ENCODE data around the gene ATP11A. TPM values are rescaled to one million over a fixed set of nuclear protein-coding genes. Genes with fewer than 3 reads are reported as not detected.

The ATP11A gene
- total and polyA plus RNA-seq, 10 donors = 2.7 to 91.3 (median 59.1) TPM

- Histone ChIP-seq H3K4me1 (peaks cover 0 to 32% (median 16%) of the 10 kb centered on the region in 6 donors), H3K9me3 (no peaks in the 10 kb centered on the region), H3K27me3 (replicated peaks in 1 of 7) (no peaks in the 10 kb centered on the region), H3K36me3 (peaks cover 0 to 17% (median 0%) of the 10 kb centered on the region in 6 donors), H3K27ac (peak overlapping the region in 4 of 8 donors; percentile 41 to 71 (median 56)), H3K4me3 (no peak overlapping the region)
- intact Hi-C loops (cut with DNase I; ENCODE audit: low total_unique reads) = no loop called here
- WGBS, 5 donors = 85 to 93% (median 90%) methylated on average over 20 to 22 of the region's 22 CpGs
- peak; percentile 33 for DNase-seq
- TF ChIP-seq CTCF (IDR thresholded peaks at IDR 0.05 in 8 of 11, conservative IDR thresholded peaks at IDR 0.05 in 3 of 11) = no peak
- no peak for TF ChIP-seq POLR2A (IDR thresholded peaks at IDR 0.05)
- no peak for TF ChIP-seq POLR2AphosphoS5 (IDR thresholded peaks at IDR 0.05)
These were observed 13.8 kb downstream of the ATP11A start for GRCh38 chr13:112703449-112704284.

GRCh38 chr13:112704308-112705145 is 14.7 kb downstream of the ATP11A start:
- Histone ChIP-seq H3K4me1 (peaks cover 0 to 32% (median 16%) of the 10 kb centered on the region in 6 donors), H3K36me3 (peaks cover 0 to 17% (median 0%) of the 10 kb centered on the region in 6 donors), H3K9me3 (no peaks in the 10 kb centered on the region), H3K4me3 (no peak overlapping the region), H3K27ac (peak overlapping the region in 6 of 8 donors; percentile 30 to 71 (median 46)), H3K27me3 (replicated peaks in 1 of 7) (no peaks in the 10 kb centered on the region)
- DNase-seq = peak; percentile 61
- WGBS, 5 donors = 50 to 67% (median 62%) methylated on average over 17 of the region's 17 CpGs
- intact Hi-C loops (cut with DNase I; ENCODE audit: low total_unique reads) = no loop called here
- TF ChIP-seq CTCF (IDR thresholded peaks at IDR 0.05 in 8 of 11, conservative IDR thresholded peaks at IDR 0.05 in 3 of 11) = no peak
- no peak for TF ChIP-seq POLR2A (IDR thresholded peaks at IDR 0.05)
- TF ChIP-seq POLR2AphosphoS5 (IDR thresholded peaks at IDR 0.05) = no peak

- WGBS, 5 donors = 89 to 94% (median 91%) methylated on average over 17 of the region's 17 CpGs
- intact Hi-C loops (cut with DNase I; ENCODE audit: low total_unique reads) = no loop called here
- peak; percentile 64 for DNase-seq
- Histone ChIP-seq H3K27me3 (replicated peaks in 1 of 7) (no peaks in the 10 kb centered on the region), H3K9me3 (no peaks in the 10 kb centered on the region), H3K36me3 (peaks cover 0 to 14% (median 0%) of the 10 kb centered on the region in 6 donors), H3K4me1 (peaks cover under 1 to 38% (median 17%) of the 10 kb centered on the region in 6 donors), H3K27ac (peak overlapping the region in 4 of 8 donors; percentile 30 to 71 (median 56)), H3K4me3 (no peak overlapping the region)
- TF ChIP-seq POLR2AphosphoS5 (IDR thresholded peaks at IDR 0.05) (no peak), POLR2A (IDR thresholded peaks at IDR 0.05) (no peak), CTCF (IDR thresholded peaks at IDR 0.05 in 8 of 11, conservative IDR thresholded peaks at IDR 0.05 in 3 of 11) (no peak)
These were observed 15.4 kb downstream of the ATP11A start for GRCh38 chr13:112705286-112705685.
